GM19240 (cell line): Measurements from ENCODE around the gene CAMK1G.

ENCODE experiments used
- DNase-seq: peaks from one replicate; pipeline ENCODE4 v3.0.0; 2011; ENCODE audit warnings: low spot score; ENCODE audit not compliant: insufficient read length

Gene CAMK1G

GRCh38 chr1:209662879-209663327, 79.4 kb downstream of the CAMK1G start:
- DNase-seq: no peak
